GM21360 (cell line): ENCODE results near the gene CAMTA1.

Experiments used
- ATAC-seq: cut with Tn5 transposase; IDR thresholded peaks from one replicate; pipeline ENCODE4 v1.9.1; 2021; ENCODE audit warnings: mild to moderate bottlenecking, moderate library complexity; ENCODE audit not compliant: unreplicated experiment

The CAMTA1 gene

GRCh38 chr1:6967431-6968111, 182.3 kb downstream of the CAMTA1 start:
- ATAC-seq, result no peak

DNA sequence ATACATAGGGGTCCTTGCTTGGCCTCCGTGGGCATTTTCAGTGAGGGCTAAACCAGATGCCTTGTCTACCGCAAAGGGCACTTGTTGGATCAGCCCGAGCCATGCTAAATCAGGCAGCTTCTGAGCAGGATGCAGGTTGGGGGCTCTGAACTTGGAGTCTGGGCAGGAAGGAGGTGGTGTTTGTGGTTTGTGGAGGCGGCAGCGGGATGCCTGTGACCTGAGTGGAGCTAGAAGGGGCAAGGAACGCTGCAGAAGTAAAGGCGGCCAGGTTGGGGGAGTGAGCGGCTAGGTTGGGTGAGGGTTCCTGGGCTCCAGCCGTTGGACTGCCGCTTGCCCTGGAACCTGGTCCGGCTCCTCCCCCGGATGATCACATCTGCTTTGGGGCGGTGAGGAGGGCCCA, 183.9 kb downstream of the CAMTA1 start:
- no peak for ATAC-seq

DNA sequence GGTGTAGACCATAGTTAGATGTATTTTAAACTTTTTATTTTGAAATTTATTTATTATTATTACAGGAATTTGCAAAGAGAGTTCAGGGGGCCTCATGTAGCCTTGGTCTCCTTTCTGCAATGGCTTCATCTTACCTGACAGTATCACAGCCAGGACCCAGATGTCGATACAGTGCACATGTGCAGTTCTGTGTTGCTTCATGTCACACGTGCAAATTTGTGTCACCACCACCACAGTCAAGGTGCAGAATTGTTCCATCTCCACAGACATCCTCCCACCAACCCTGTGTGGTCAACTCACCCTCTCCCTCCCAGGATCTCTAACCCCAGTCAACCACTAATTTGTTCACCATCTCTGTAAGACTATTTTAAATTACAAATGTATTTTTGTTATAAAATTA, 184.5 kb downstream of the CAMTA1 start:
- no peak for ATAC-seq

GRCh38 chr1:6970221-6970620, 185.0 kb downstream of the CAMTA1 start:
- no peak for ATAC-seq

GRCh38 chr1:6971048-6971447, 185.8 kb downstream of the CAMTA1 start:
- ATAC-seq, result no peak

- ATAC-seq, result no peak
Measured at GRCh38 chr1:6971699-6972098, 186.4 kb downstream of the CAMTA1 start.

GRCh38 chr1:6972399-6972798, 187.1 kb downstream of the CAMTA1 start:
- no peak for ATAC-seq

- ATAC-seq, result no peak
Measured at GRCh38 chr1:6975331-6976043, 190.2 kb downstream of the CAMTA1 start.

GRCh38 chr1:6976044-6976375, 190.8 kb downstream of the CAMTA1 start:
- ATAC-seq, result no peak

- ATAC-seq, result no peak
Measured at GRCh38 chr1:6979003-6979613, 193.9 kb downstream of the CAMTA1 start.

DNA sequence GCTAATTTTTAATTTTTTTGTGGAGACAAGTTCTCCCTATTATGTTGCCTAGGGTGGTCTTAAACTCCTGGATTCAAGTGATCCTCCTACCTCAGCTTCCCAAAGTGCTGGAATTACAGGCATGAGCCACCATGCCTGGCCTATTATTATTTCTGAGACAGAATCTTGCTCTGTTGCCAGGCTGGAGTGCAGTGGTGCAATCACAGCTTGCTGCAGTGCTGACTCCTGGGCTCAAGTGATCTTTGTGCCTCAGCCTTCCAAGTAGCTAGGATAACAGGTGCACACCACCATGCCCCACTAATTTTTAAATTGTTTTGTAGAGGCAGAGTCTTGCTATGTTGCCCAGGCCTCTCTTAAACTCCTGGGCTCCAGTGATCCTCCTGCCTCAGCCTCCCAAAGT, 196.3 kb downstream of the CAMTA1 start:
- ATAC-seq, result no peak

DNA sequence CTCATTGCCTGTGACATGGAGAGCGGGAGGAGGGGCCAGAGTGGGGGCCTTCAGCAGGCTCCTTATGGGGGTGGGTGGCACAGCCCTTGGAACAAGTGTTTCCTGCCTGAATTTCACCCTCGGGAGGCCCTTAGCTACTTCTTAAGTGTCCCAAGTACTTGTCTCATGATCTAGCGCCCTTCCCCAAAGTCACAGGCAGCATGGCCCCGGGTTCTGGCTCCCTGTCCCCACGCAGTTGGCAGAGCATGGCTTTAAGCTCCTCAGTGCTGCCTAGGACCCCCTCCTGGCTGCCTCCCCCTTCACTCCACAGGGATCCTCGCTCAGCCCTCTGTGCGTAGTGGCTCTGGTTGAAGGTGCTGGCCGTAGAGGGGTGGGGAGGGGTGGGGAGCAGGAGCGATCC, 197.2 kb downstream of the CAMTA1 start:
- ATAC-seq, result no peak

DNA sequence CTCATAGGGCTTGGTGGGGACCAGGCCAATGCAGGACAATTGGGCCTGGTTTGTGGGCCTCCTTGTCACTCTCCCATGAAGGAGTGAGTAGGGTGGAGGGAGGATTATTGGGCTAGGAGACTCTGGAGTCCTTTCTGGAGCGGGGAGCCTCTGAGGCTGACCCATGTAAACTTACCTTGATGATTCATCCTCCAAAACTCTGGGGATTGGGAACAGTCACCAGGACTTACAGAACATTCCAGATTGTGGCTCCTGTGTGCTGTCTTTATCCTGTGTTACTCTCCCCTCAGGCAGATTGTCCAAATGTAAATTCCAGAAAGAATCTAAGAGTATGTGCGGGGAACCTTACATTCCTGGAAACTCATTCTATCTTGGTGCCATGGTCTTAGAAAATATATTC, 197.6 kb downstream of the CAMTA1 start:
- ATAC-seq, result no peak

DNA sequence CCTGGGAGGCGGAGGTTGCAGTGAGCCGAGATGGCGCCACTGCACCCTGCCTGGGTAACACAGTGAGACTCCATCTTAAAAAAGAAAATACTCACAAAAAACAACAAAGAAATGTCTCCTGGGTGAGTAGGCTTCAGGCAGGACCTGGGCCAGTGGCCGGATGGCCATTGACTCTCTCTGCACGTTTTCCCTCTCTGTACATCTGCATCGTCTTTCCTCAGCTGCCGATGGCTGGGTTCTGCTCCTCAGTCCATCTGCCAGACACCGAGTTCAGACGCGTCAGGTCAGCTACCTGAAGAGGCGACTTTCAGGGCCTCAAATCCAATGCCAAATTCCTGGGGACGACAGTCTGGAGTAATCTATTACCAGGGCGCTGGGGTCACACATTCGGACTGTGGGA, 199.3 kb downstream of the CAMTA1 start:
- no peak for ATAC-seq

GRCh38 chr1:6984986-6985385, 199.7 kb downstream of the CAMTA1 start:
- no peak for ATAC-seq

- ATAC-seq, result no peak
Measured at GRCh38 chr1:6985549-6986276, 200.5 kb downstream of the CAMTA1 start.

- no peak for ATAC-seq
Measured at GRCh38 chr1:6986281-6986680, 201.0 kb downstream of the CAMTA1 start.

GRCh38 chr1:6987940-6988339, 202.7 kb downstream of the CAMTA1 start:
- ATAC-seq, result no peak

DNA sequence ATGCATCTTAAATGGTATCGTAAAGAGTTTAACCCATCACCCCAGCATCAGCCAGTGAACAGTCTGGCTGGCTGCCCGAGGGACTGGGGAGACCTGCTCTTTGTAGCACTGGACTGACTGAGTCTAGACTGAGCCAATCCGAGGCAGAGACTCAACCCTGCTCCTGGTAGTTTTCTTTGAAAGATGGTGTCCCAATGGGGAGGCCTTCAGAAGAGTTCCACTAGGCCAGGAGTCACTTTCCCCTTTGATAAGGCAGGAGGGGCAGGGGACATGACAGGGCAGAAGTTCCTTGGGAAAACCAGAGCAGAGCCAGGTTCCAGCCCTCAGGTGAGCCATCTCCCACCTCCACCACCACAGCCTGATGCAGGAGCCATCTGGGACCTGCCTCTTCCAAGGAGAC, 203.5 kb downstream of the CAMTA1 start:
- no peak for ATAC-seq

DNA sequence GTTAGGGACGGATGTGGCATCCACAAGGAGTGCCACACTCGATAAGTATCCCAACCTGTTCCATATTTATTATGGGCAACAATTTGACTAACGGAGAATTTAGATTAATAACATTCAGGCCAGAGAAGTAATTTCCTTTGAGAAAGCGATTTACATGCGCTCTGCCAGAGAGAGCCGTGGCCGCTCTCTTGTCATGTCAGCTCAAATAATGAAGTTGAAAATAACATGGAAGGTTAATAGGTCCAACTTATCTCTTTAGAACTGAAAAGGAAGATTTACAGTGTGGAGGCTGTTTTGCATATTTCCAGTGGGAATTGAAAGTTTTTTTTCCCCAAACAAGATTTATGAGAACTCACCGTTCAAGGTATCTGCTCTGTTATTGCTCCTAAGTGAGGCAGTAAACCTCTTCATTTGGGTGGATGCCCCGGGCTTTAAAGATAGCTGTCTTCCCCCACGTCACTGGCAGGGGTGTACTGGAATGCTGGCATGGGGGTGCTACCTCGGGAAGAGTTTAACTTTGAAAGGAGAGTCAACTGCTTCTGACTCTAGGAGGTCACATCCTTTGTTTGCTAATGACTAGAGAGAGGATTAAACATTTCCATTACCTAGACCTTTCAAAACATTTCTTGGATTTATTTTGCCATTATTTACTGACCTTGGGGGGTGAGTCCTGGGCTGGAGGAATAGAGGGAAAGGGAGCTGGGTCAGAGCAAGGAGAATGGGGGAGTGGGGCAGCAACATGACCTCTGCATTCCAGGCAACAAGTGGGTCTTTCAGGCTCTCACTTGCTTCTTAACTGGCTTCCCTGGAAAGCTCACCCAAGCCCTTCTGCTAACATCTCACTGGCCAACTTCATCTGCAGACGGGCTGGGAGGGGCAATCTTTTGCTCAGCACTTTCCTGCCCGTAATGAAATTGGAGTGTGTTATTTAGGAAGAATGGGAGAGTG, 204.2 kb downstream of the CAMTA1 start:
- ATAC-seq, result no peak

GRCh38 chr1:6991266-6991665, 206.0 kb downstream of the CAMTA1 start:
- no peak for ATAC-seq
